ENCODE results near the gene GAA. TPM values are rescaled to one million over a fixed set of nuclear protein-coding genes. Genes with fewer than 3 reads are reported as not detected.

The GAA gene
- total and polyA plus RNA-seq, 2 of the 8 experiments (the other 6 are each of a cell fraction or from before 2014, with no cell fraction given), result 14.8 to 30.0 TPM

DNA sequence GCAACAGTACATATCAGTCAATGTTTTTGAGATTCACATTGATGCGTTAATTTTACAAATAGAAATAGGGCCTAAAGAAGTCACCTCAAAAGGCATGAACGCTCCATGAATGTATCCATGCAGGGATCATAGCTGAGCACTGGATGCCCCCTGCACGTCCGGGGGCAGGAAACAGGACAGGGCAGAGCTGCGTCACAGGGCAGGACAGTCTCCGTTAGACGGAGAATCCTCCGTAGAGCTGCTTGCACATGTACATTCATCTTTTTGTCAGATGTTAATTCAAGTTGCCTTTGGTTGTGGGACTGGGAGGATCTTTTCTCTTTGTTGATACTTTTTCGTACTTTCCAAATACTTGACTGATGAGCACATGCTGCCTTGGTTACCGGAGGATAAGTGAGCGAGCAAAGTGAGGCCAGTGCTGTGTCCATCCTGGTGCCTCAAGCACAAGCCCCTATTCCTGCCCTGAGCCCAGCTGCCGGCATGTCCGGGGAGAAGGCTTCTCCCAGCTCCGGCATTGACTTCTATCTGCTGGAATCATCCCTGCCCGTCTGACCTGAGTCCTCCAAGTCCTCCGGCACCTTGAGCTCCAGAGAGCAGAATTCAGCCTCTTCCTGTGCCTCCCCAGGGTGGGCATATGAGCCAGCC is 15.0 kb downstream of the GAA start:
- Histone ChIP-seq H4K91ac (replicated peaks; ENCODE audit: insufficient read length, low read length) (no peak overlapping the region), H3K56ac (replicated peaks; ENCODE audit: insufficient read length, low read depth, low read length) (no peak overlapping the region), H3K27me3 (replicated peaks in 1 of 4; ENCODE audit: control insufficient read depth in 3 of 4, extremely low read depth in 1 of 4, insufficient read depth in 3 of 4, low read length in 3 of 4) (no peaks in the 10 kb centered on the region), H4K5ac (ENCODE audit: insufficient read length, low read depth, low read length) (no peak overlapping the region), H3K4me1 (replicated peaks in 1 of 4; ENCODE audit: control insufficient read depth in 3 of 4, insufficient read depth in 4 of 4, low read length in 3 of 4) (peaks cover 0 to 11% (median 8%) of the 10 kb centered on the region in 4 experiments; a peak in 4 of 7 replicates), H3K23me2 (ENCODE audit: low read depth, low read length) (no peaks in the 10 kb centered on the region), H2BK5ac (ENCODE audit: low read depth, low read length) (no peak overlapping the region), H3K36me3 (ENCODE audit: control insufficient read depth in 2 of 4, insufficient read depth in 4 of 4, low read length in 3 of 4) (no peaks in the 10 kb centered on the region), H2BK120ac (replicated peaks; ENCODE audit: low read depth, low read length) (no peak overlapping the region), H3K23ac (ENCODE audit: insufficient read length) (no peak overlapping the region), H3K27ac (ENCODE audit: low read depth, low read length) (no peak overlapping the region), H3K4ac (replicated peaks; ENCODE audit: insufficient read length, low read depth, low read length) (no peak overlapping the region), H3K4me3 (ENCODE audit: extremely low read depth in 1 of 4, insufficient read depth in 2 of 4, low read depth in 3 of 4, low read length in 4 of 4) (no peak overlapping the region), H2BK12ac (ENCODE audit: low read depth, low read length) (no peak overlapping the region), H3K9ac (replicated peaks in 1 of 4; ENCODE audit: extremely low read depth in 1 of 4, low read depth in 3 of 4, low read length in 3 of 4) (no peak overlapping the region), H3K79me1 (ENCODE audit: low read depth, low read length) (0 out of 2 replicates have a peak, but pooled peaks cover 2% of the 10 kb centered on the region), H3K14ac (ENCODE audit: insufficient read length) (no peak overlapping the region), H3K79me2 (ENCODE audit: control insufficient read depth in 1 of 2, insufficient read depth in 2 of 2, low read length in 2 of 2) (no peaks in the 10 kb centered on the region), H4K20me1 (replicated peaks in 1 of 2; ENCODE audit: control insufficient read depth in 1 of 2, insufficient read depth in 2 of 2, low read length in 2 of 2) (no peaks in the 10 kb centered on the region), H4K8ac (ENCODE audit: extremely low read depth, insufficient read depth, low read length) (no peak overlapping the region), H3K9me3 (ENCODE audit: insufficient read depth in 2 of 2, low read depth in 1 of 2, low read length in 1 of 2) (no peaks in the 10 kb centered on the region), H2BK20ac (ENCODE audit: low read length) (no peak overlapping the region), H3K4me2 (ENCODE audit: insufficient read depth in 1 of 2, low read depth in 2 of 2, low read length in 2 of 2) (no peak overlapping the region), H2AK5ac (ENCODE audit: low read depth, low read length) (no peak overlapping the region), H3K18ac (ENCODE audit: extremely low read depth, low read length) (no peak overlapping the region), H2AFZ (ENCODE audit: low read length) (no peak overlapping the region), H2BK15ac (ENCODE audit: low read length) (no peak overlapping the region)
- CTCF ChIA-PET (ENCODE audit: partially characterized antibody), result interaction anchor here (1.1 to 3.0 kb wide), 3 partner anchors 7 to 108 kb away, joined by 3 to 17 read pairs (median 4); no protein-coding TSS in a partner anchor
- no peak for TF ChIP-seq EZH2 (IDR thresholded peaks at IDR 0.05; ENCODE audit: low read depth, low read length, severe bottlenecking)
- no peak for TF ChIP-seq POLR2A (IDR thresholded peaks at IDR 0.05; ENCODE audit: control extremely low read depth in 1 of 2, low read depth in 2 of 2, low read length in 2 of 2)
- TF ChIP-seq, protein P1, sequence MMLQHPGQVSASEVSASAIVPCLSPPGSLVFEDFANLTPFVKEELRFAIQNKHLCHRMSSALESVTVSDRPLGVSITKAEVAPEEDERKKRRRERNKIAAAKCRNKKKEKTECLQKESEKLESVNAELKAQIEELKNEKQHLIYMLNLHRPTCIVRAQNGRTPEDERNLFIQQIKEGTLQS (IDR thresholded peaks at IDR 0.05; ENCODE audit: insufficient read depth, low read depth, low read length), result no peak
- TF ChIP-seq TAF1 (IDR thresholded peaks at IDR 0.05; ENCODE audit: low read depth, low read length), result no peak
- no peak for TF ChIP-seq NRF1 (IDR thresholded peaks at IDR 0.05; ENCODE audit: low read depth, low read length)
- no peak for TF ChIP-seq CBX5 (IDR thresholded peaks at IDR 0.05; ENCODE audit: low read depth, low read length)
- 94% methylated on average over 16 of the region's 16 CpGs; no CpG with 5 or more reads in 1 of the 2 experiments for WGBS, 2 experiments (ENCODE audit: extremely low coverage in 1 of 2, insufficient coverage in 1 of 2, insufficient read length in 1 of 2, insufficient replicate concordance in 2 of 2, low coverage in 1 of 2, low lambda C conversion rate in 2 of 2, missing lambda C conversion rate in 1 of 2)
- no peak for DNase-seq (ENCODE audit: low read depth in 1 of 2, low spot score in 2 of 2)
- no peak for FAIRE-seq
- POLR2A ChIA-PET (ENCODE audit: partially characterized antibody), result interaction anchor here (0.9 to 1.8 kb wide), 4 partner anchors 9 to 26 kb away, joined by 3 to 7 read pairs (median 4); no protein-coding TSS in a partner anchor
